ENCODE results near the gene CBX4. TPM values are rescaled to one million over a fixed set of nuclear protein-coding genes. Genes with fewer than 3 reads are reported as not detected.

The CBX4 gene
- total RNA-seq, 4 donors from 2014 or later = 3.0 to 9.0 (median 5.3) TPM

DNA sequence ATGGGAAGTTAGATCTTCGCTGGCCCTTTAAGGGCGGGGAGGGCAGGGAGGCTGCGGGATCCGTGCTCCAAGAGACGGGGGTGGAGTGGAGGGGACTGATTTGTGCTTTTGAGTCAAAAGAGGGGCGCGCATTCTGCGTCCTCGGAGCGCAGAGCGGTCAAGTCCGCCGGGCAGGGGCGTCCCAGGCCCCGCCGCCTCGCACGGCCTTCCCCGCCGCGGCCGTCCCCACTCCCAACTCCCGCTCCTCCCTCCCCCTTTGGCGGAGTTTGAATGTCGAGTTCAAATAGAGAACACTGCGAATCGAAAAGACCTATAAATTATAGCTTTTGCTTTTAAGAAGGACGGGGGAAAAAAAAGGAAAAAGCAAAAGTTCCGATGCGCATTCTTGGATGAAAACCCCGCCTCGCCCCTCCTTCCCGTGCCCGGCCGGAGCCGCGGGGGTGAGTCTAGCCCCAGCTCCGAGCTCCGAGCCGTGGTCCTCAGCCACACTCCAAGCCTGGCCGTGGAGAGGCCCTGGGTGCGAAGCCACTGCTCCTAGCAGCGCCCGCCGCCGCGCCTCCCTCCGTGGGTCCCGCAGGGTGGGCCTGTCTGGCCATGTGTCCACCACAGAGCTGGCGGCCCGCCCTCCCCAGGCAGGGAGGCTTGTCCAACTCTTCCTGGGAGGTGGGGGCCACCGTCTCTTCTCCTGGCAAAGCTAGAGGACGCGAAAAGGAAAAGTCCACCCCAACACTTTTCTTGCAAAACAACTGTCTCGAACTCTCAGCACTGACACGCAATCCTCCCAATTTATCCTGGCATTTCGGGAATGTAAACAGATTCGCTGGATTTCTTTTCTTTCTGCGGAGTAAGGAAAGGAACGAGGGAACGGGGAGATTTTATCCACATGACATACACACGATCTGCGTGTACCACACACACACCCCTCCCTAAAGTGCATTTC, 46.0 kb downstream of the CBX4 start:
- Histone ChIP-seq H3K4me3 (peak overlapping the region; percentile 26 to 58 (median 44)), H3K27me3 (peaks cover 62 to 65% (median 65%) of the 10 kb centered on the region in 3 donors), H3K9me3 (no peaks in the 10 kb centered on the region), H3K4me1 (peaks cover 11 to 33% of the 10 kb centered on the region in 2 donors), H3K36me3 (no peaks in the 10 kb centered on the region), H3K27ac (no peak overlapping the region)
- DNase-seq (no peak), ATAC-seq (no peak)
- intact Hi-C loops (cut with DNase I; ENCODE audit: low total_unique reads) (loop anchor here (5.0 kb wide), 1 partner anchor 124 kb away; no protein-coding TSS in a partner anchor), in situ Hi-C loops (cut with MboI; ENCODE audit: low sequenced_read_pairs in 4 of 4) (no loop called here)
- TF ChIP-seq POLR2A (IDR thresholded peaks at IDR 0.05) (no peak), CTCF (IDR thresholded peaks at IDR 0.05 in 4 of 5, conservative IDR thresholded peaks at IDR 0.05 in 1 of 5) (no peak)

GRCh38 chr17:79792341-79792871, 46.8 kb downstream of the CBX4 start:
- ATAC-seq (no peak), DNase-seq (no peak)
- H3K27ac ChIP-seq = no peak overlapping the region
- peaks cover 7 to 27% of the 10 kb centered on the region in 2 donors for H3K4me1 ChIP-seq
- in situ Hi-C loops (cut with MboI; ENCODE audit: low sequenced_read_pairs in 4 of 4) = no loop called here
- peak overlapping the region in 3 of 4 donors; percentile 26 to 58 (median 40) for H3K4me3 ChIP-seq
- intact Hi-C loops (cut with DNase I; ENCODE audit: low total_unique reads) = loop anchor here (5.0 kb wide), 1 partner anchor 125 kb away; no protein-coding TSS in a partner anchor
- TF ChIP-seq CTCF (IDR thresholded peaks at IDR 0.05 in 4 of 5, conservative IDR thresholded peaks at IDR 0.05 in 1 of 5) (no peak), POLR2A (IDR thresholded peaks at IDR 0.05) (no peak)
- no peaks in the 10 kb centered on the region for H3K9me3 ChIP-seq
- peaks cover 63 to 67% (median 67%) of the 10 kb centered on the region in 3 donors for H3K27me3 ChIP-seq
- H3K36me3 ChIP-seq = no peaks in the 10 kb centered on the region

DNA sequence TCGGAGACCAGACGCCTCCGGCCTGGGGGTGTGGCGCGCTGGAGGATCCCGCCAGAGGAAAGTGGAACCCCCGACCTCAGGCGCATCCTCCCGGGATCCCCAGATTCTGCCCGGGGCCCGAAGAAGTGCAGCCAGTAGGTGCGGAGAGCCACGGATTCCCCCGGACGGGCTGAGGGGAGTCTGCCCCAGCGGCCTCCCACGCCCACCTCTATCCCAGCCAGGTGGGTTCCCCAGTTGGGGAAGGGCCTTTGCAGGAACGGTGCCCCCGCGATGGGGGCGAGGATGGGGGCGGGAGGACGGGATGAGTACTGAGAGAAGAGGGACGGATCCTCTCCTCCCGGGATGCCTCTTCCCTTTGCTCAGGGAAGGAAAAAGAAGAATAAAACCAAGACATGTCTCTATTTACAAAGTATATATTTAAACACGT, 47.5 kb downstream of the CBX4 start:
- DNase-seq (no peak), ATAC-seq (no peak)
- H3K9me3 ChIP-seq = no peaks in the 10 kb centered on the region
- TF ChIP-seq CTCF (IDR thresholded peaks at IDR 0.05 in 4 of 5, conservative IDR thresholded peaks at IDR 0.05 in 1 of 5) (no peak), POLR2A (IDR thresholded peaks at IDR 0.05) (no peak)
- peaks cover 67 to 73% (median 70%) of the 10 kb centered on the region in 3 donors for H3K27me3 ChIP-seq
- no peak overlapping the region for H3K4me3 ChIP-seq
- H3K36me3 ChIP-seq = no peaks in the 10 kb centered on the region
- peaks cover 7 to 27% of the 10 kb centered on the region in 2 donors for H3K4me1 ChIP-seq
- intact Hi-C loops (cut with DNase I; ENCODE audit: low total_unique reads) = loop anchor here (5.0 kb wide), 1 partner anchor 126 kb away; no protein-coding TSS in a partner anchor
- H3K27ac ChIP-seq = no peak overlapping the region
- in situ Hi-C loops (cut with MboI; ENCODE audit: low sequenced_read_pairs in 4 of 4) = no loop called here

- H3K27me3 ChIP-seq = peaks cover 67 to 76% (median 74%) of the 10 kb centered on the region in 3 donors
- in situ Hi-C loops (cut with MboI; ENCODE audit: low sequenced_read_pairs in 4 of 4) (no loop called here), intact Hi-C loops (cut with DNase I; ENCODE audit: low total_unique reads) (loop anchor here (1.0 to 5.0 kb wide), 2 partner anchors 126 to 200 kb away; no protein-coding TSS in a partner anchor)
- no peak for TF ChIP-seq POLR2A (IDR thresholded peaks at IDR 0.05)
- TF ChIP-seq CTCF (IDR thresholded peaks at IDR 0.05 in 4 of 5, conservative IDR thresholded peaks at IDR 0.05 in 1 of 5) = no peak
- DNase-seq = no peak
- no peaks in the 10 kb centered on the region for H3K9me3 ChIP-seq
- no peak overlapping the region for H3K27ac ChIP-seq
- peaks cover 7 to 21% of the 10 kb centered on the region in 2 donors for H3K4me1 ChIP-seq
- no peaks in the 10 kb centered on the region for H3K36me3 ChIP-seq
- ATAC-seq = no peak
- H3K4me3 ChIP-seq = no peak overlapping the region
Observed at GRCh38 chr17:79790805-79791734, 48.2 kb downstream of the CBX4 start.

Data from gastrocnemius medialis (tissue), 4 donors.